ENCODE results near the gene TMCO6.
"Not testable (repeated sequence)": the region's sequence is repeated elsewhere in the genome, so short reads cannot be mapped to it uniquely, and the experiment has no call there.

TMCO6 gene

GRCh38 chr5:140671035-140671434 is 31.8 kb downstream of the TMCO6 start:
- H3K36me3 ChIP-seq (ENCODE audit: control insufficient read depth, insufficient read depth, low read length): peaks cover 15% of the 10 kb centered on the region
- not testable (repeated sequence) for H3K23ac ChIP-seq (ENCODE audit: low read length); H2BK5ac ChIP-seq (ENCODE audit: low read length); H3K27ac ChIP-seq (ENCODE audit: low read depth, low read length); H3K4me3 ChIP-seq (ENCODE audit: low read length); H3K4ac ChIP-seq (ENCODE audit: low read depth, low read length); H3K79me2 ChIP-seq (ENCODE audit: control insufficient read depth, insufficient read depth, low read length); H2BK15ac ChIP-seq (replicated peaks; ENCODE audit: low read depth); H3K79me1 ChIP-seq (ENCODE audit: low read length); H2BK120ac ChIP-seq (ENCODE audit: low read depth, low read length); H3K18ac ChIP-seq (ENCODE audit: low read length); H3K4me2 ChIP-seq (ENCODE audit: low read length); H3K9ac ChIP-seq (ENCODE audit: low read length); H3K56ac ChIP-seq (ENCODE audit: low read length); H4K8ac ChIP-seq (ENCODE audit: low read depth, low read length); H3K27me3 ChIP-seq (ENCODE audit: insufficient read depth, low read length, poor library complexity); H4K5ac ChIP-seq (ENCODE audit: low read length); DNase-seq; H3K4me1 ChIP-seq (ENCODE audit: control insufficient read depth, low read depth, low read length); H2AK5ac ChIP-seq (ENCODE audit: low read length)
- no CpG with 5 or more reads among the region's 4 CpGs for WGBS (ENCODE audit: extremely low coverage, insufficient coverage, low lambda C conversion rate)

- DNase-seq: no peak
- H3K27ac ChIP-seq (ENCODE audit: low read depth, low read length): no peak overlapping the region
- H3K36me3 ChIP-seq (ENCODE audit: control insufficient read depth, insufficient read depth, low read length): peaks cover 20% of the 10 kb centered on the region
- H3K27me3 ChIP-seq (ENCODE audit: insufficient read depth, low read length, poor library complexity): no peaks in the 10 kb centered on the region
- no peak overlapping the region for H2AK5ac ChIP-seq (ENCODE audit: low read length)
- H3K18ac ChIP-seq (ENCODE audit: low read length): no peak overlapping the region
- no peak overlapping the region for H4K5ac ChIP-seq (ENCODE audit: low read length)
- no peak overlapping the region for H3K4ac ChIP-seq (ENCODE audit: low read depth, low read length)
- H2BK120ac ChIP-seq (ENCODE audit: low read depth, low read length): no peak overlapping the region
- H3K4me1 ChIP-seq (ENCODE audit: control insufficient read depth, low read depth, low read length): no peaks in the 10 kb centered on the region
- no peak overlapping the region for H2BK15ac ChIP-seq (replicated peaks; ENCODE audit: low read depth)
- no peak overlapping the region for H3K4me3 ChIP-seq (ENCODE audit: low read length)
- no peak overlapping the region for H4K8ac ChIP-seq (ENCODE audit: low read depth, low read length)
- H3K4me2 ChIP-seq (ENCODE audit: low read length): no peak overlapping the region
- peaks cover 6% of the 10 kb centered on the region for H3K79me2 ChIP-seq (ENCODE audit: control insufficient read depth, insufficient read depth, low read length)
- no peak overlapping the region for H3K56ac ChIP-seq (ENCODE audit: low read length)
- WGBS (ENCODE audit: extremely low coverage, insufficient coverage, low lambda C conversion rate): no CpG with 5 or more reads among the region's 7 CpGs
- peaks cover 6% of the 10 kb centered on the region for H3K79me1 ChIP-seq (ENCODE audit: low read length)
- no peak overlapping the region for H3K23ac ChIP-seq (ENCODE audit: low read length)
- H3K9ac ChIP-seq (ENCODE audit: low read length): no peak overlapping the region
- H2BK5ac ChIP-seq (ENCODE audit: low read length): no peak overlapping the region
Measured at GRCh38 chr5:140671472-140672125, 32.3 kb downstream of the TMCO6 start.

GRCh38 chr5:140672455-140673186 is 33.4 kb downstream of the TMCO6 start:
- no peak for DNase-seq
- H3K4me1 ChIP-seq (ENCODE audit: control insufficient read depth, low read depth, low read length): no peaks in the 10 kb centered on the region
- H2BK120ac ChIP-seq (ENCODE audit: low read depth, low read length): no peak overlapping the region

GRCh38 chr5:140673187-140673976 is 34.1 kb downstream of the TMCO6 start, which contains the start of gene DND1:
Gene DND1, minus strand, starts transcription at chr5:140673576. Its CDS starts 34 bp downstream, at chr5:140673542.
- H3K9ac ChIP-seq (ENCODE audit: low read length): no peak within 1 kb of the TSS
- H3K27me3 ChIP-seq (ENCODE audit: insufficient read depth, low read length, poor library complexity): no peaks in the 10 kb centered on the region
- H3K36me3 ChIP-seq (ENCODE audit: control insufficient read depth, insufficient read depth, low read length): peaks cover 24% of the 10 kb centered on the region
- H3K4me2 ChIP-seq (ENCODE audit: low read length): no peak within 1 kb of the TSS
- H3K4me1 ChIP-seq (ENCODE audit: control insufficient read depth, low read depth, low read length): no peaks in the 10 kb centered on the region
- H2BK120ac ChIP-seq (ENCODE audit: low read depth, low read length): no peak within 1 kb of the TSS
- no peak within 1 kb of the TSS for H4K5ac ChIP-seq (ENCODE audit: low read length)
- H3K4me3 ChIP-seq (ENCODE audit: low read length): no peak within 1 kb of the TSS
- no peak within 1 kb of the TSS for H3K56ac ChIP-seq (ENCODE audit: low read length)
- no peak within 1 kb of the TSS for H2AK5ac ChIP-seq (ENCODE audit: low read length)
- no peak within 1 kb of the TSS for H3K4ac ChIP-seq (ENCODE audit: low read depth, low read length)
- H4K8ac ChIP-seq (ENCODE audit: low read depth, low read length): no peak within 1 kb of the TSS
- H3K27ac ChIP-seq (ENCODE audit: low read depth, low read length): no peak within 1 kb of the TSS
- WGBS (ENCODE audit: extremely low coverage, insufficient coverage, low lambda C conversion rate): no CpG with 5 or more reads among the region's 45 CpGs
- H2BK15ac ChIP-seq (replicated peaks; ENCODE audit: low read depth): no peak within 1 kb of the TSS
- no peak within 1 kb of the TSS for H3K18ac ChIP-seq (ENCODE audit: low read length)
- no peaks in the 10 kb centered on the region for H3K79me2 ChIP-seq (ENCODE audit: control insufficient read depth, insufficient read depth, low read length)
- no peak within 1 kb of the TSS for H3K23ac ChIP-seq (ENCODE audit: low read length)
- no peak for DNase-seq
- H3K79me1 ChIP-seq (ENCODE audit: low read length): no peaks in the 10 kb centered on the region
- no peak within 1 kb of the TSS for H2BK5ac ChIP-seq (ENCODE audit: low read length)

More at GRCh38 chr5:140672455-140673186, 33.4 kb downstream of the TMCO6 start:
- H3K9ac ChIP-seq (ENCODE audit: low read length): no peak overlapping the region
- H3K4me2 ChIP-seq (ENCODE audit: low read length): no peak overlapping the region
- H3K56ac ChIP-seq (ENCODE audit: low read length): no peak overlapping the region
- no peak overlapping the region for H4K8ac ChIP-seq (ENCODE audit: low read depth, low read length)
- no peak overlapping the region for H2BK15ac ChIP-seq (replicated peaks; ENCODE audit: low read depth)
- H3K4ac ChIP-seq (ENCODE audit: low read depth, low read length): no peak overlapping the region
- H3K79me1 ChIP-seq (ENCODE audit: low read length): no peaks in the 10 kb centered on the region
- no peak overlapping the region for H2AK5ac ChIP-seq (ENCODE audit: low read length)
- no peak overlapping the region for H4K5ac ChIP-seq (ENCODE audit: low read length)
- no peak overlapping the region for H3K23ac ChIP-seq (ENCODE audit: low read length)
- peaks cover 24% of the 10 kb centered on the region for H3K36me3 ChIP-seq (ENCODE audit: control insufficient read depth, insufficient read depth, low read length)
- no peak overlapping the region for H3K4me3 ChIP-seq (ENCODE audit: low read length)
- no peaks in the 10 kb centered on the region for H3K79me2 ChIP-seq (ENCODE audit: control insufficient read depth, insufficient read depth, low read length)
- WGBS (ENCODE audit: extremely low coverage, insufficient coverage, low lambda C conversion rate): no CpG with 5 or more reads among the region's 70 CpGs
- H3K27ac ChIP-seq (ENCODE audit: low read depth, low read length): no peak overlapping the region
- no peak overlapping the region for H3K18ac ChIP-seq (ENCODE audit: low read length)
- H2BK5ac ChIP-seq (ENCODE audit: low read length): no peak overlapping the region
- H3K27me3 ChIP-seq (ENCODE audit: insufficient read depth, low read length, poor library complexity): no peaks in the 10 kb centered on the region

- no peaks in the 10 kb centered on the region for H3K79me2 ChIP-seq (ENCODE audit: control insufficient read depth, insufficient read depth, low read length)
- no CpG with 5 or more reads among the region's 2 CpGs for WGBS (ENCODE audit: extremely low coverage, insufficient coverage, low lambda C conversion rate)
- no peak overlapping the region for H2BK120ac ChIP-seq (ENCODE audit: low read depth, low read length)
- H4K8ac ChIP-seq (ENCODE audit: low read depth, low read length): no peak overlapping the region
- no peak for DNase-seq
- H3K4ac ChIP-seq (ENCODE audit: low read depth, low read length): no peak overlapping the region
- H4K5ac ChIP-seq (ENCODE audit: low read length): no peak overlapping the region
- no peak overlapping the region for H2AK5ac ChIP-seq (ENCODE audit: low read length)
- no peaks in the 10 kb centered on the region for H3K79me1 ChIP-seq (ENCODE audit: low read length)
- no peak overlapping the region for H3K23ac ChIP-seq (ENCODE audit: low read length)
- H3K36me3 ChIP-seq (ENCODE audit: control insufficient read depth, insufficient read depth, low read length): peaks cover 21% of the 10 kb centered on the region
- H3K4me2 ChIP-seq (ENCODE audit: low read length): no peak overlapping the region
- H3K9ac ChIP-seq (ENCODE audit: low read length): no peak overlapping the region
- H2BK5ac ChIP-seq (ENCODE audit: low read length): no peak overlapping the region
- H3K4me1 ChIP-seq (ENCODE audit: control insufficient read depth, low read depth, low read length): no peaks in the 10 kb centered on the region
- no peak overlapping the region for H3K56ac ChIP-seq (ENCODE audit: low read length)
- no peak overlapping the region for H3K27ac ChIP-seq (ENCODE audit: low read depth, low read length)
- H3K18ac ChIP-seq (ENCODE audit: low read length): no peak overlapping the region
- H3K27me3 ChIP-seq (ENCODE audit: insufficient read depth, low read length, poor library complexity): no peaks in the 10 kb centered on the region
- no peak overlapping the region for H2BK15ac ChIP-seq (replicated peaks; ENCODE audit: low read depth)
- no peak overlapping the region for H3K4me3 ChIP-seq (ENCODE audit: low read length)
Measured at GRCh38 chr5:140674211-140674610, 35.0 kb downstream of the TMCO6 start.

All from mesendoderm (in vitro differentiated cells).